Measurements from ENCODE around the gene PACSIN3.

DNA sequence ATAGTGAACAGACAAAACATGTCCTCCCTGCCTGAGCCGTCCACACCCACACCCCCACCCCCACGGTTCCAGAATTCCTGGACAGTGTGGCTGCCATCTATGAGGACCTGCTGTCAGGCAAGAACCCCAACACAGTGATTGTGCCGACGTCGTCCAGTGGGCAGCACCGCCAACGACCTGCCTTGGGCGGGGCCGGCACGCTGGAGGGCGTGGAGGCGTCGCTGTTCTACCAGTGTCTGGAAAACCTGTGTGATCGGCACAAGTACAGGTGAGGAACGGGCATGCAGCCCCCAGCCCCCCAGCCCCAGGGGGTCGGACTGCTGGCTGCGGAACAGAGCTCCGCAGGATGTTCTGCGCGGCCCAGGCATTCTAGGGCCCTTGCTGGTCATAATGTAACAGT is 29.3 kb downstream of the PACSIN3 start:
- TF ChIP-seq, protein P1, sequence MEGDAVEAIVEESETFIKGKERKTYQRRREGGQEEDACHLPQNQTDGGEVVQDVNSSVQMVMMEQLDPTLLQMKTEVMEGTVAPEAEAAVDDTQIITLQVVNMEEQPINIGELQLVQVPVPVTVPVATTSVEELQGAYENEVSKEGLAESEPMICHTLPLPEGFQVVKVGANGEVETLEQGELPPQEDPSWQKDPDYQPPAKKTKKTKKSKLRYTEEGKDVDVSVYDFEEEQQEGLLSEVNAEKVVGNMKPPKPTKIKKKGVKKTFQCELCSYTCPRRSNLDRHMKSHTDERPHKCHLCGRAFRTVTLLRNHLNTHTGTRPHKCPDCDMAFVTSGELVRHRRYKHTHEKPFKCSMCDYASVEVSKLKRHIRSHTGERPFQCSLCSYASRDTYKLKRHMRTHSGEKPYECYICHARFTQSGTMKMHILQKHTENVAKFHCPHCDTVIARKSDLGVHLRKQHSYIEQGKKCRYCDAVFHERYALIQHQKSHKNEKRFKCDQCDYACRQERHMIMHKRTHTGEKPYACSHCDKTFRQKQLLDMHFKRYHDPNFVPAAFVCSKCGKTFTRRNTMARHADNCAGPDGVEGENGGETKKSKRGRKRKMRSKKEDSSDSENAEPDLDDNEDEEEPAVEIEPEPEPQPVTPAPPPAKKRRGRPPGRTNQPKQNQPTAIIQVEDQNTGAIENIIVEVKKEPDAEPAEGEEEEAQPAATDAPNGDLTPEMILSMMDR (IDR thresholded peaks at IDR 0.05; ENCODE audit: low read depth, low read length) = no peak
- TF ChIP-seq EZH2phosphoT487 (IDR thresholded peaks at IDR 0.05; ENCODE audit: low read depth) = no peak

Data from OCI-LY3 (cell line).